Natural killer cell (primary cell): ENCODE data around the gene SEL1L. TPM values are rescaled to one million over a fixed set of nuclear protein-coding genes. Genes with fewer than 3 reads are reported as not detected.

ENCODE experiments used
- ATAC-seq, 3 donors: fragments of 150-1000 bp in 2 of 3; fragments of 200-7000 bp in 1 of 3; cut with Tn5 transposase; 1 replicate in 1 of 3; 2 replicates in 2 of 3; pipeline ENCODE4 v1.10.0; 2021; ENCODE audit warnings: mild to moderate bottlenecking in 2 of 3, moderate library complexity in 2 of 3
- DNase-seq, 2 donors: peaks; one replicate each; pipeline versions ENCODE4 v3.0.0 to v3.0.0-alpha.2; 2013 to 2021; ENCODE audit warnings: mixed read lengths in 1 of 2
- H3K27ac ChIP-seq: one replicate; pipeline ENCODE4 v1.5.1; 2013; ENCODE audit warnings: mild to moderate bottlenecking, low read length
- H3K27me3 ChIP-seq: one replicate; pipeline ENCODE4 v1.6.1; 2013; ENCODE audit warnings: low read length; ENCODE audit not compliant: control insufficient read depth, insufficient read depth
- H3K36me3 ChIP-seq: one replicate; pipeline ENCODE4 v1.6.1; 2013; ENCODE audit warnings: low read length; ENCODE audit not compliant: control insufficient read depth, insufficient read depth
- H3K4me1 ChIP-seq: one replicate; pipeline ENCODE4 v1.6.1; 2013; ENCODE audit warnings: low read length; ENCODE audit not compliant: control insufficient read depth, insufficient read depth
- H3K4me3 ChIP-seq: one replicate; pipeline ENCODE4 v1.5.1; 2013; ENCODE audit warnings: low read length
- H3K9me3 ChIP-seq: one replicate; pipeline ENCODE4 v1.6.1; 2013; ENCODE audit warnings: low read length; ENCODE audit not compliant: control insufficient read depth, insufficient read depth
- H3K27ac Mint-ChIP-seq, 2 donors: one replicate each; pipeline ENCODE4 v1.8.0; 2022; ENCODE audit warnings: mild to moderate bottlenecking in 2 of 2, mixed read lengths in 2 of 2, moderate library complexity in 1 of 2
- H3K27me3 Mint-ChIP-seq, 2 donors: one replicate each; pipeline ENCODE4 v1.8.0; 2022; ENCODE audit warnings: low read depth in 2 of 2, mixed read lengths in 2 of 2
- H3K36me3 Mint-ChIP-seq: one replicate; pipeline ENCODE4 v1.8.0; 2022; ENCODE audit warnings: mixed read lengths
- H3K4me1 Mint-ChIP-seq, 2 donors: one replicate each; pipeline ENCODE4 v1.8.0; 2022; ENCODE audit warnings: mixed read lengths in 2 of 2
- H3K4me3 Mint-ChIP-seq: one replicate; pipeline ENCODE4 v1.8.0; 2022; ENCODE audit warnings: mild to moderate bottlenecking, moderate library complexity, mixed read lengths
- H3K9me3 Mint-ChIP-seq, 2 donors: one replicate each; pipeline ENCODE4 v1.8.0; 2022; ENCODE audit warnings: mixed read lengths in 2 of 2
- CTCF ChIP-seq: fragments of 200-600 bp; IDR thresholded peaks from one replicate; pipeline ENCODE4 v1.8.0; 2022; ENCODE audit warnings: antibody characterized with exemption
- WGBS: methylation state at CpG from one replicate; pipeline ENCODE4 v1.1.7; 2013; ENCODE audit warnings: missing lambda C conversion rate; ENCODE audit not compliant: insufficient coverage; 5-methylcytosine and 5-hydroxymethylcytosine counted together
- intact Hi-C: fragments of 100-400 bp; cut with micrococcal nuclease; formaldehyde crosslinking; loops from one replicate; pipeline ENCODE4 v1.14.2; 2022
- total RNA-seq, 4 donors: library from RNA; stranded (reverse); fragments of 120-200 nt in 1 of 4; gene quantifications; one replicate each; pipeline versions ENCODE4 v1.2.3 to v1.2.4, GENCODE V29; 2013 to 2022

SEL1L gene
- total RNA-seq, 3 donors from 2014 or later (not counting 1 experiment from before 2014, with no cell fraction given): 55.0 to 93.0 (median 77.0) TPM

- Histone ChIP-seq H3K36me3 (peaks cover 76% of the 10 kb centered on the region), H3K9me3 (no peaks in the 10 kb centered on the region), H3K27ac (peak overlapping the region; percentile 55), H3K4me3 (no peak overlapping the region), H3K4me1 (peaks cover 4% of the 10 kb centered on the region), H3K27me3 (no peaks in the 10 kb centered on the region)
- H3K27me3 Mint-ChIP-seq: no peaks in the 10 kb centered on the region
- peak overlapping the region; percentile 79 to 81 for H3K27ac Mint-ChIP-seq
- DNase-seq (peak in 1 of 2 donors; percentile 63), ATAC-seq (peak; percentile 68 to 76 (median 70))
- no peak for TF ChIP-seq CTCF
- H3K9me3 Mint-ChIP-seq: no peaks in the 10 kb centered on the region
- H3K4me3 Mint-ChIP-seq: peak overlapping the region; percentile 65
- intact Hi-C loops: no loop called here
- WGBS: 63% methylated on average over 6 of the region's 7 CpGs
- H3K4me1 Mint-ChIP-seq: peaks cover 6 to 7% of the 10 kb centered on the region in 2 donors
- H3K36me3 Mint-ChIP-seq: peaks cover 40% of the 10 kb centered on the region
Measured at GRCh38 chr14:81485372-81485771, 48.3 kb downstream of the SEL1L start.

GRCh38 chr14:81484120-81484519 is 49.5 kb downstream of the SEL1L start:
- H3K4me1 ChIP-seq: peaks cover 9% of the 10 kb centered on the region
- peaks cover 43% of the 10 kb centered on the region for H3K36me3 Mint-ChIP-seq
- no peaks in the 10 kb centered on the region for H3K9me3 ChIP-seq
- DNase-seq: no peak
- H3K27me3 ChIP-seq: no peaks in the 10 kb centered on the region
- intact Hi-C loops: no loop called here
- peaks cover 6 to 7% of the 10 kb centered on the region in 2 donors for H3K4me1 Mint-ChIP-seq
- H3K4me3 Mint-ChIP-seq: no peak overlapping the region
- no peaks in the 10 kb centered on the region for H3K27me3 Mint-ChIP-seq
- ATAC-seq: no peak
- H3K4me3 ChIP-seq: no peak overlapping the region
- no peak overlapping the region for H3K27ac ChIP-seq
- no peak overlapping the region for H3K27ac Mint-ChIP-seq
- 97% methylated on average over 4 of the region's 4 CpGs for WGBS
- H3K9me3 Mint-ChIP-seq: no peaks in the 10 kb centered on the region
- no peak for TF ChIP-seq CTCF
- peaks cover 72% of the 10 kb centered on the region for H3K36me3 ChIP-seq

- no peaks in the 10 kb centered on the region for H3K9me3 Mint-ChIP-seq
- peaks cover 64% of the 10 kb centered on the region for H3K36me3 ChIP-seq
- H3K4me1 ChIP-seq: peaks cover 9% of the 10 kb centered on the region
- intact Hi-C loops: no loop called here
- no peaks in the 10 kb centered on the region for H3K27me3 ChIP-seq
- TF ChIP-seq CTCF: no peak
- DNase-seq (peak in 1 of 2 donors; percentile 44), ATAC-seq (peak; percentile 64 to 90 (median 69))
- no peaks in the 10 kb centered on the region for H3K9me3 ChIP-seq
- 56% methylated on average over 4 of the region's 5 CpGs for WGBS
- H3K4me1 Mint-ChIP-seq: peaks cover 6 to 7% of the 10 kb centered on the region in 2 donors
- H3K4me3 ChIP-seq: no peak overlapping the region
- peaks cover 25% of the 10 kb centered on the region for H3K36me3 Mint-ChIP-seq
- no peaks in the 10 kb centered on the region for H3K27me3 Mint-ChIP-seq
- H3K27ac Mint-ChIP-seq: peak overlapping the region in 1 of 2 donors; percentile 6
- H3K27ac ChIP-seq: no peak overlapping the region
- H3K4me3 Mint-ChIP-seq: peak overlapping the region; percentile 32
Measured at GRCh38 chr14:81480741-81481140, 52.9 kb downstream of the SEL1L start.

- Mint-ChIP-seq H3K4me1 (peaks cover 26 to 27% of the 10 kb centered on the region in 2 donors), H3K36me3 (peaks cover 14% of the 10 kb centered on the region), H3K27ac (no peak overlapping the region), H3K4me3 (no peak overlapping the region), H3K27me3 (no peaks in the 10 kb centered on the region), H3K9me3 (no peaks in the 10 kb centered on the region)
- H3K36me3 ChIP-seq: peaks cover 47% of the 10 kb centered on the region
- intact Hi-C loops: loop anchor here (10.0 kb wide), 1 partner anchor 56 kb away; the partner anchor contains the start of gene SEL1L
- DNase-seq (no peak), ATAC-seq (no peak)
- H3K4me1 ChIP-seq: peaks cover 7% of the 10 kb centered on the region
- WGBS: 85% methylated on average over 3 of the region's 3 CpGs
- TF ChIP-seq CTCF: no peak
- H3K4me3 ChIP-seq: no peak overlapping the region
- H3K27ac ChIP-seq: no peak overlapping the region
- no peaks in the 10 kb centered on the region for H3K27me3 ChIP-seq
- no peaks in the 10 kb centered on the region for H3K9me3 ChIP-seq
Measured at GRCh38 chr14:81478446-81478845, 55.2 kb downstream of the SEL1L start.
